Measurements from ENCODE around the gene VKORC1L1.
"Not testable (repeated sequence)": the region's sequence is repeated elsewhere in the genome, so short reads cannot be mapped to it uniquely, and the experiment has no call there.

GRCh38 chr7:65869312-65869711 is 3.6 kb upstream of the VKORC1L1 start:
- TF ChIP-seq EZH2 (IDR thresholded peaks at IDR 0.05; ENCODE audit: low read depth), result not testable (repeated sequence)
- TF ChIP-seq, protein P1, sequence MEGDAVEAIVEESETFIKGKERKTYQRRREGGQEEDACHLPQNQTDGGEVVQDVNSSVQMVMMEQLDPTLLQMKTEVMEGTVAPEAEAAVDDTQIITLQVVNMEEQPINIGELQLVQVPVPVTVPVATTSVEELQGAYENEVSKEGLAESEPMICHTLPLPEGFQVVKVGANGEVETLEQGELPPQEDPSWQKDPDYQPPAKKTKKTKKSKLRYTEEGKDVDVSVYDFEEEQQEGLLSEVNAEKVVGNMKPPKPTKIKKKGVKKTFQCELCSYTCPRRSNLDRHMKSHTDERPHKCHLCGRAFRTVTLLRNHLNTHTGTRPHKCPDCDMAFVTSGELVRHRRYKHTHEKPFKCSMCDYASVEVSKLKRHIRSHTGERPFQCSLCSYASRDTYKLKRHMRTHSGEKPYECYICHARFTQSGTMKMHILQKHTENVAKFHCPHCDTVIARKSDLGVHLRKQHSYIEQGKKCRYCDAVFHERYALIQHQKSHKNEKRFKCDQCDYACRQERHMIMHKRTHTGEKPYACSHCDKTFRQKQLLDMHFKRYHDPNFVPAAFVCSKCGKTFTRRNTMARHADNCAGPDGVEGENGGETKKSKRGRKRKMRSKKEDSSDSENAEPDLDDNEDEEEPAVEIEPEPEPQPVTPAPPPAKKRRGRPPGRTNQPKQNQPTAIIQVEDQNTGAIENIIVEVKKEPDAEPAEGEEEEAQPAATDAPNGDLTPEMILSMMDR (conservative IDR thresholded peaks at IDR 0.05), result not testable (repeated sequence)
